Measurements from ENCODE around the gene IMMP2L. TPM values are rescaled to one million over a fixed set of nuclear protein-coding genes. Genes with fewer than 3 reads are reported as not detected.

IMMP2L gene
- polyA plus RNA-seq, 2 of the 4 experiments (the other 2 are of a cell fraction): 16.1 to 23.8 TPM

GRCh38 chr7:111027396-111027795, 534.9 kb downstream of the IMMP2L start:
- Histone ChIP-seq H3K9me3 (no peaks in the 10 kb centered on the region), H3K4me1 (peaks cover 9% of the 10 kb centered on the region; the same call in 1 of the 3 replicates), H3K27ac (no peak overlapping the region), H3K4me3 (no peak overlapping the region), H3K4me2 (no peak overlapping the region)
- no peak for ATAC-seq
- CTCF ChIA-PET: no interaction called here
- FAIRE-seq: no peak
- POLR2A ChIA-PET: no interaction called here
- no peak for TF ChIP-seq ESRRA (IDR thresholded peaks at IDR 0.05; ENCODE audit: borderline replicate concordance, low read length)
- TF ChIP-seq BCL3 (IDR thresholded peaks at IDR 0.05): no peak
- no peak for TF ChIP-seq PHF8 (IDR thresholded peaks at IDR 0.05; ENCODE audit: borderline replicate concordance, low read depth)
- no peak for TF ChIP-seq HOXA7 (CRISPR knock-in tag; IDR thresholded peaks at IDR 0.05)
- TF ChIP-seq MAFK (IDR thresholded peaks at IDR 0.05; ENCODE audit: partially characterized antibody): no peak
- no peak for TF ChIP-seq CTCF (IDR thresholded peaks at IDR 0.05)
- no peak for TF ChIP-seq MAX (IDR thresholded peaks at IDR 0.05)
- TF ChIP-seq NPAS2 (CRISPR knock-in tag; IDR thresholded peaks at IDR 0.05; ENCODE audit: borderline replicate concordance): no peak
- no peak for TF ChIP-seq ZSCAN20 (CRISPR knock-in tag; IDR thresholded peaks at IDR 0.05)
- TF ChIP-seq EHMT2 (IDR thresholded peaks at IDR 0.05; ENCODE audit: low read depth): no peak
- TF ChIP-seq FOSL2 (IDR thresholded peaks at IDR 0.05): no peak
- no peak for TF ChIP-seq FOSL2 (CRISPR knock-in tag; IDR thresholded peaks at IDR 0.05)
- no peak for TF ChIP-seq CHD2 (IDR thresholded peaks at IDR 0.05; ENCODE audit: low read length, partially characterized antibody)
- TF ChIP-seq ATOH8 (CRISPR knock-in tag; IDR thresholded peaks at IDR 0.05; ENCODE audit: low read depth): no peak
- TF ChIP-seq ZNF302 (CRISPR knock-in tag; IDR thresholded peaks at IDR 0.05): no peak
- no peak for TF ChIP-seq RARB (CRISPR knock-in tag; IDR thresholded peaks at IDR 0.05)
- no peak for TF ChIP-seq PBX3 (IDR thresholded peaks at IDR 0.05)
- DNase-seq (ENCODE audit: low read depth in 1 of 2, low spot score in 1 of 2): no peak
- 78% methylated on average over 4 of the region's 4 CpGs for WGBS (ENCODE audit: missing lambda C conversion rate)

GRCh38 chr7:111026806-111027205, 535.5 kb downstream of the IMMP2L start:
- ChIA-PET CTCF (no interaction called here), POLR2A (no interaction called here)
- no peak for TF ChIP-seq MAX (IDR thresholded peaks at IDR 0.05)
- TF ChIP-seq FOXS1 (CRISPR knock-in tag; IDR thresholded peaks at IDR 0.05): no peak
- TF ChIP-seq HDAC2 (IDR thresholded peaks at IDR 0.05): no peak
- DNase-seq (ENCODE audit: low read depth in 1 of 2, low spot score in 1 of 2) (no peak), ATAC-seq (no peak), FAIRE-seq (no peak)
- Histone ChIP-seq H3K27ac (no peak overlapping the region), H3K9me3 (no peaks in the 10 kb centered on the region), H3K4me3 (no peak overlapping the region), H3K4me1 (peaks cover 9% of the 10 kb centered on the region; the same call in 1 of the 3 replicates), H3K4me2 (no peak overlapping the region)
- WGBS (ENCODE audit: missing lambda C conversion rate): 91% methylated on average over 2 of the region's 2 CpGs

- H3K9me3 ChIP-seq: no peaks in the 10 kb centered on the region
- WGBS (ENCODE audit: missing lambda C conversion rate): 89% methylated on average over 4 of the region's 4 CpGs
- no peak overlapping the region for H3K4me2 ChIP-seq
- no peak for DNase-seq (ENCODE audit: low read depth in 1 of 2, low spot score in 1 of 2)
- FAIRE-seq: no peak
- no peak for ATAC-seq
- H3K27ac ChIP-seq: no peak overlapping the region
- peaks cover 9% of the 10 kb centered on the region; the same call in 1 of the 3 replicates for H3K4me1 ChIP-seq
- H3K4me3 ChIP-seq: no peak overlapping the region
- TF ChIP-seq ATOH8 (CRISPR knock-in tag; IDR thresholded peaks at IDR 0.05; ENCODE audit: low read depth) (no peak), JUNB (IDR thresholded peaks at IDR 0.05) (no peak), CEBPB (IDR thresholded peaks at IDR 0.05) (no peak)
- ChIA-PET POLR2A (no interaction called here), CTCF (no interaction called here)
Observed at GRCh38 chr7:111026343-111026742, 535.9 kb downstream of the IMMP2L start.

Measured in A549 (cell line).